GM21723 (cell line): ENCODE data around the gene RHOV.

Experiments
- ATAC-seq: cut with Tn5 transposase; IDR thresholded peaks from one replicate; pipeline ENCODE4 v1.9.1; 2021; ENCODE audit warnings: mild to moderate bottlenecking, moderate library complexity; ENCODE audit not compliant: unreplicated experiment

The RHOV gene

DNA sequence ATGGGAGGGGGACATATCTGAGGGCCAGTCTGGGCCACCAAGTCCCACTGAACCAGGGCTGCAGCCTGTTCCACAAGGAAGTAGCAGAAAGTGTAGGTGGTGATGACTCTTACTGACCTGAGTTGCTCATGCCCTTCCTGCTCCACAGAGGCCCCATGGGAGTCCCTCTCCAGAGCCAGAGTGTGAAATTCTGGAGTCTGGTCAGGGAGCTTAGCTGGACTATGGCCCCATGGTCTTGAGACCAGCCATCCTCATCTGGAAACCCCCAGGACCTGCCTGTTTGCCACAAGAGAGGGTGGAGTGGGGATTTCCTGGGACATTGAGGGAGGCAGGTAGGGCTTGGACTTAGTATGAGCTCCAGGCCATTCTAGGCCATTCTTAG, 27.2 kb downstream of the RHOV start:
- ATAC-seq, result no peak

DNA sequence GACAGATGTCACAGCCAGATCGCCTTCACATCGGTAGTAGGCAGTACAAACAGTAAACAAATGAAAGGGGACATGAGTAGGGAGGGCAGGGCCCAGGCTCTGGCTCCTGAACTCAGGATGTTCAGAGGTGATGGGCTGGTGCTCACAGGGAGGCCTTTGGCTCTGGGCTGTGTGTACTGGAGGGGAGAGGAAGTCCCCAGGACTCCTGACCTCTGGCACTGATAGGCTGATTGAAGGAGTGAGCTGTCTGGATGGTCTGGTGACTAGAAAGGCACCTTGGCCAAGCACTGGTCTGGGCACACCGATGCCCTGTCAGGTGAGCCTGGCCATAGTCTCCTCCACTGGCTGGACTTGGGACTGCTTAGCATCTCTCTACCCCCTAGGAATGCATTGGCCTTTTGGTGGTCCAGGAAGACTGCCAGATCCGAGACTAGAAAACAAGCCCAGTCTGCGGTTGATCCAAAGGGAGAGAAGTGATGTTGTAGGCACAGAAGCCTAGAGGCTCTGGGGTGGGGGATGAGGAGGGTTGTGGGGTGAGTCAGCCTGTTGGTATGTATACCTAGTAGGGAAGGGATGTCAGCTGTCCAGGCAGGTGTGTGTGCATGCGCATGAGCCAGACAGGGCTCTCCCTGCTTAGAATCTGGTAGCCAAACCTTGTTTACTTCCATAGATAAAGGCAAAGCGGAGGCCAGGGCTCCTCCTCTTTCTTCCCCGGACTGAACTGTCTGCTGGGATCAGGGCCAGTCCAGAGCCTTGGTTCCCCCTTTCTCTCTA, 28.3 kb downstream of the RHOV start:
- no peak for ATAC-seq

DNA sequence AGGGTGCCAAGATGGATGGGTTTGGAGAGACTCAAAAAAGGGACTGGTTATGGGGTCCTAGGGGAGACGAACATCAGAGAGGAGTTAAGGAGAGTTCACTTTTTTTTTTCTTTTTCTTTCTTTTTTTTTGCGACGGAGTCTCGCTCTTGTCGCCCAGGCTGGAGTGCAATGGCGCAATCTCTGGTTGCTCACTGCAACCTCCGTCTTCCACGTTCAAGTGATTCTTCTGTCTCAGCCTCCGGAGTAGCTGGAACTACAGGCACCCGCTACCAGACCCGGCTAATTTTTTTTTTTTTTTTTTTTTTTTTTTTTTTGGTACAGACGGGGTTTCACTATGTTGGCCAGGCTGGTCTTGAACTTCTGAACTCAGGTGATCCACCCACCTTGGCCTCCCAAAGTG, 29.0 kb downstream of the RHOV start:
- ATAC-seq, result no peak

DNA sequence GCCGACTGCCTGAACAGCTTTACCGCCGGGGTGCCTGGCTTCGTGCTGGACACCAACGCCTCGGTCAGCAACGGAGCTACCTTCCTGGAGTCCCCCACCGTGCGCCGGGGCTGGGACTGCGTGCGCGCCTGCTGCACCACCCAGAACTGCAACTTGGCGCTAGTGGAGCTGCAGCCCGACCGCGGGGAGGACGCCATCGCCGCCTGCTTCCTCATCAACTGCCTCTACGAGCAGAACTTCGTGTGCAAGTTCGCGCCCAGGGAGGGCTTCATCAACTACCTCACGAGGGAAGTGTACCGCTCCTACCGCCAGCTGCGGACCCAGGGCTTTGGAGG, 29.4 kb downstream of the RHOV start:
- ATAC-seq, result no peak

DNA sequence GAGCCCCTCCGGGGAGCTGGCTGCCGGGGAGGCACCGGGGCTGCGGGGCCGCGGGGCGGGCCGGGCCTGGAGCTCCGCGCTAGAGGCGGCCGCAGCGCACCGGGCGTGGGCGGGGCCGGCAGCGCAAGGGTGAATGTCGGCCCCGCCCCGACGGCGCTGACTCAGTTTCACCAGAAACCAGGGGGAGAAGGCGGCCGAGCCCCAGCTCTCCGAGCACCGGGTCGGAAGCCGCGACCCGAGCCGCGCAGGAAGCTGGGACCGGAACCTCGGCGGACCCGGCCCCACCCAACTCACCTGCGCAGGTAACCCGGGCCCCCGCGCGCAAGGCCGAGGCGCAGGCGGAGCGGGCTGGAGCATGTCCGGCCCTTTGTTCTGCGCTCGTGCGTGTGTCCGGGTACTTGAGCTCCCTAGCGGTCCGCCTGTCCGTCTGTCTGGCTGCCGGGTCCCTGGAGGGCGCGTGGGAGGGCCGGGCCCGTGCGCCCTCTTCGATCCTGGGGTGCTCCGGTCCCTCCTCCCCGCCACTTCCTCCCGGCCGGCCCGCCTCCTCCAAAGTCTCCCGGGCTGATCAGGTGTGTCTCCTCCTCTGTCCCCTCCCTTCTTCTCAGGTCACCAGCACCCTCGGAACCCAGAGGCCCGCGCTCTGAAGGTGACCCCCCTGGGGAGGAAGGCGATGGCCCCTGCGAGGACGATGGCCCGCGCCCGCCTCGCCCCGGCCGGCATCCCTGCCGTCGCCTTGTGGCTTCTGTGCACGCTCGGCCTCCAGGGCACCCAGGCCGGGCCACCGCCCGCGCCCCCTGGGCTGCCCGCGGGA, 29.9 kb downstream of the RHOV start, which contains the start of gene SPINT1:
TSS of gene SPINT1 (plus strand) at position 164 of the 811 bp plus-strand sequence. CDS start at position 671, 507 bp downstream.
- ATAC-seq, result no peak

DNA sequence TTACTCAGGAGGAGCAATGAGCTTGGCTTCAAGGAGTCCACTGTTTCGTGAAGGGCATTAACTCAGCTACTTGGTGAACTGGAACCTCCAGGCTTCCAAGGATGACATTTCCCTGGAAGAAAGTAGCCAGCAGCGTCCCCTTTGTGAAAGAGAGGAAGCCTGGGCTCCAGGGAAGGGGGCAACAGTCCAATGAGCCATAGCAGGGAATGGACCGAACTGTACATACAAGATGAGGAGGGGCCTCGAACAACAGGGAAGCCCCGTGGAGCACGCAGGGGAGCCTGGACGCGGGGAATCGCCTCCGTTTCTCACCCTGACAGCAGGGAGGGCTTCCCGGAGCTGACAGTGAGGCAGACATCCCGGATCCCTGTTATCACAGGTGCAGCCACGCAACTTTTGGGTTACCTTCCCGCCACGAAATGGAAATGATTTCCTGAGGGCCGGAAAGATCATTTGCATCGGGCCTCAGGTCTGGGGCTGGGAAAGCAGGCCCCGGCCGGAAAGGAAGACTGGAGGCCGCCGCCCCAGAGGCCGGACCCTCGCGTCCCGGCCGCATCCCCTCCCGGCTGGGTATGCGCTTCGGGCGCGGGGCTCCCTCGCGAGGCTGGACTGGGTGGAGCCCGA, 30.7 kb downstream of the RHOV start:
- ATAC-seq, result no peak

DNA sequence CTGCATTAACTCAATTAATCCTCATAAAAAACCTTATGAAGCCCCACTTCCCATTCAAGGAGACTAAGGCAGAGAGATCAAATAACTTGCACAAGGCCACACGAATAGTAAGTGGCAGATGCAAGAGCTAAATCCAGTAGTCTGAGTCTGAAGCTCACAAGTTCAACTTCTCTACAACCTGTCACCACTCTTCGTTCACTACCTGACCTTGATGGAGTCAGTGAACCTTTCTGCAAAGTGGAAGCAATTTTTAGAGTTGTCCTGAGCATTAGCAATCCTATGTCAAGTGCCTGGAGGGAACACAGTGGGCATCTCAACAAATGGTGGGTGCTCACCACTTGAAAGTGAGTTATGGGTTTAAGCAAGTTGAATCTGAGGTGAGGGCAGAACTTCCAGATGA, 32.3 kb downstream of the RHOV start:
- no peak for ATAC-seq

DNA sequence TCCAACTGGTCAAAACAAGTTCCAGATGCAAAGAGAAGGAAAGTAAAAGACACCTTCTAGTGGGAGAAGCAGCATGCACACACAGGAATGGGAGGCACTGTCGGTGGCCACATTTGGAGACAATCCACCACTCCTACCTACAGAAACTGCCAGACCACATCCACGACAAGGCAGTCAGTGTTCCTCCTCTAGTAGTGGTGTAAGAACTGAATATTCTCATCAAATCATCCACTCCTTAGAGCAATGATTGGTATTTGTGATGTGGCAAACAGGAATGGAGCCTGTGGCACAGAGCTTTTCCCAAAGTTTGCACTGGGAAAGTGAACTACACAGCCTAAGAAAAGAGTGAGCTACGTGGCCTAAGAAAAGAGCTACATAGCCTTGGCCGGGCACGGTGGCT, 35.3 kb downstream of the RHOV start:
- no peak for ATAC-seq

DNA sequence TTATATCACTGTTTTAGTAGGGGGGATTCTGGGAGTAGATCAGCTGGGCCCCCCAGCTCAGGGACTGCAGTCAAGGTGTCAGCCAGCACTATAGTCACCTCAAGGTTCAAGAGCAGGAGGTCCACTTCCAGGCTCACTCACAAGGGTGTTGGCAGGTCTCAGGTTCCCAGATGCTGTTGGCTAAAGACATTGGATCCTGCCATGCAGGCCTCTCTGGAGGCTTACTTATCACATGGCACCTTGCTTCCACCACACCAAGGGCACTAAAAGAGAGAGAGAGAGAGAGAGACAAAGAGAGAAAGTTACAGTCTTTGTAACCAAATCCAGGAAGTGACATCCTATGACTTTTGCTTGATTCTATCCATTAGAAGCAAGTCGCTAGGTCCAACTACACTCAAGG, 38.0 kb downstream of the RHOV start:
- no peak for ATAC-seq

DNA sequence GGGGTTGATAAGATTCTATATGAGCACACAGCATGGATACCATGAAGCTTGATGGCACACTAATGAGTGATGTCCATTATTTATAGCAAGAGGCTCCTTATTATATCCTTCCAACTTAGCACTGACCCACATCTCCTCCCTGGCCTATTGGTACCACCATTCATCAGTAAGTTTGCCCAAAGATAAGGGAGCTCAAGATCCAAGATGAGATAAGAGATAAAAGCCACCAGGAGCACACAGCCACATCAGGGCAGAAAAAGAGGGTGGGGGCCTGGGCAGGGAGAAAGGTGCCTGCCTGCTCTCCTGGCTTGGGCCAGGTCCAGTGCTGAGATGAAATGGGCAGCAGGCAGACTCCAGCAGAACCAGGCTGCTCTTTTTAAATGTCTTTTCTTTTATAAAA, 41.1 kb downstream of the RHOV start:
- ATAC-seq, result no peak

DNA sequence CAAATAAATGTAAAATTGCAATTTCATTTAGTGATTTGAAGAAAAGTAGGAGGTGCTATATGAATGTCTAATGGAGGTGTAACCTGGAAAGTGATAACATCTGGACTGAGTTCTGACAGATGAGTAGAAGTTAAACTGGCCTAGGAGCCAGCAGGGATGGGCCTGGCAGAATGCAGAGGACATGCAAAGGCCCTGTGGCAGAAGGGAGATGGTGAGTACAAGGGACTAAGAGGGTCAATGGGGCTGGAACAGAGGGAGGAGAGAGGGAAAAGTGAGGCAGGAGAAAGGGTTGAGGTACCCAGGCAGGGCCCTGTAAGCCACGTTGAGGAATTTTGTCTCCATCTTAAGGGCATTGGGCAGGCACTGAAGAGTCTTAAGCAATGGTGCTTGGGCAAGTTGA, 42.2 kb downstream of the RHOV start:
- ATAC-seq, result no peak

DNA sequence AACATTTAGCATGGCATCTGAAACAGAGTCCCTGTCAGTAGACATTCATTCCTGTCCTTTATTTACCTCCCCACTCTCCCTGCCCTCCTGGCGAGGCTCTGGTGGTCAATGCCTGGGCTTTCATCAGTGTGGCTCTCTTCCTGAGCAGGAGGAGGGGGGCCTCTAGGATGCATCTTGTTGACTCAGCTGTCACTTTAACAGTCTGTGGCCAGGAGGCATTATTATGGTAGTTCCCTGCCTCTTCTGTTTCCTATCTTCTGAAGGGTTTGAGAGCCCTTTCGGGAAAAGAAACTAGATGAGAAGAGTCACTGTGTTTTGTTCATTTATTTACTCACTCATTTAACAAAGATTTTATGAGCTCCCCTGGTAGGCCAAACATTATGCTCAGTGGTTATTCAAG, 43.1 kb downstream of the RHOV start:
- no peak for ATAC-seq

DNA sequence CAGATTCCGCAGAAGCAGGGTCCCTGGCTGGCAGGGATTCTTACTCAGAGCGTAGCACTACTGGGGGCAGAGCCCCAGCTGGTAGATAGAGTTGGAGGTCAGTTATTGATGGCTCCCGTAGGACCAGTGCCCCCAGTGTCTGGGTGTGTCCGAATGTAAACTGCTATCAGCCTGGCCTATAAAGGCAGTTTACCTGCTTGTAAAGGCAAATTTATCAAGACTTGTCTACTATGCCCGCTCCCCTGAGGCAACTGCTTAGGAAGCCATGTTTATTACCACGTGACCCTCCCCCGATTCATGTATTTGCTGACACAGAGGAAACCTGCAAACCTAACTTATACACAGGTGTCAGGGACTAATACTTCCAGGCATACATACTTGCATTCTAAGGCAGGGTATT, 44.9 kb downstream of the RHOV start:
- no peak for ATAC-seq

DNA sequence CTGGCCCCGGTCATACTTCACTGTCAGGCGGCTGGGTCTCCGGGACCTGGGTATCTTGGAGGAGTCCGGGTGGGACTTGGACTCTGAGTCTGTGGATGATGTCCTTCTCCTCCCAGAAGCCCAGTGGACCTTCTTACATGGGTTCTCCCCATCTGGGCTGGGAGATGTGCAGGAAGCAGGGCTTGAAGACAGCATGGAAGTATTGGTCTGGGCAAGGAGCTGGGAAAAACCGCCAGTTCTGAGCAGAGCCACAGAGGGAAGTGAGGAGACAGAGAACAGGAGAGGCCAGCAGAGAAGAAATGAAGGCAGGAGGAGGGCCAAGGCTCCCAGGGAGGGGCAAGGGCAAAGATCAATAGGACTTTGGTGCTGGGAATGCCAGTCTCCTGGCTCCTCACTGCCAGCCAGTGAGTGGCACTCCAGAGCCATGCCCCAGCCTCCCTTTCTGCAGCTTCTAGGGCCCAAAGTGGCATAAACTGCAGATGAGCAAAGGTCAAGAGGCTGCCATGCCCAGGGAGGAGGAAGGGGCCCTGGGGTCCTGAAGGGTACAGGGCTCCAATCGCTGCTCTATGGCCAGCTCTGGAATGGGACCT, 45.5 kb downstream of the RHOV start, which contains the start of gene PPP1R14D:
TSS of gene PPP1R14D (minus strand) at position 262 of the 590 bp plus-strand sequence. CDS start at position 195, 67 bp downstream.
- no peak for ATAC-seq

DNA sequence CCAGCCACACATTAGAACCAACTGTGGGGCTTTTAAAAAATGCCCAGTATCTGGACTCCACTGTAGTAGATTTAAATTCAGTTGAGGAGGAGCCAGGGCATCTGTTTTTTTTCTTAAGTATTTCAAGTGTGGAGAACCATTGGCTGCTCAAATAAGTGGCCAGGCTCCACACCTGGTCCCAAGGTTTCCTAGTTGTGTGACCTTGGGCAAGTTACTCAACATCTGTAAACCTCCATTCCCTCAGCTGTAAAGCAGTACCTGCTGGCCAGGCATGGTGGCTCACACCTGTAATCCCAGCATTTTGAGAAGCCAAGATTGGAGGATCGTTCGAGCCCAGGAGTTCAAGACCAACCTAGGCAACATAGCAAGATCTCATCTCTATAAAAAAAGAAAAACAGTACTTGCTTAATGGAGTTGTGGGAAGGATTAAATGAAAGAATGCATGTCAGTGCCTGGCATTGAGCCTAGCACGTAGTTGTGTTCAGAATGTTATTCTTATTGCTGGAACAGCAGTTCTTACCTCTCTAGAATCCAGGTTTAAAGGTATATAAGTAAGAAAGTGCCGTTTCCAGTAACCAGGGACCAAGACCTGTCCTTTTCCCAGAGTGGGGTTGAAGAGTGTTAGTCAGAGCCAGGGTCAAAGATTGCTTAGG, 47.5 kb downstream of the RHOV start:
- no peak for ATAC-seq

DNA sequence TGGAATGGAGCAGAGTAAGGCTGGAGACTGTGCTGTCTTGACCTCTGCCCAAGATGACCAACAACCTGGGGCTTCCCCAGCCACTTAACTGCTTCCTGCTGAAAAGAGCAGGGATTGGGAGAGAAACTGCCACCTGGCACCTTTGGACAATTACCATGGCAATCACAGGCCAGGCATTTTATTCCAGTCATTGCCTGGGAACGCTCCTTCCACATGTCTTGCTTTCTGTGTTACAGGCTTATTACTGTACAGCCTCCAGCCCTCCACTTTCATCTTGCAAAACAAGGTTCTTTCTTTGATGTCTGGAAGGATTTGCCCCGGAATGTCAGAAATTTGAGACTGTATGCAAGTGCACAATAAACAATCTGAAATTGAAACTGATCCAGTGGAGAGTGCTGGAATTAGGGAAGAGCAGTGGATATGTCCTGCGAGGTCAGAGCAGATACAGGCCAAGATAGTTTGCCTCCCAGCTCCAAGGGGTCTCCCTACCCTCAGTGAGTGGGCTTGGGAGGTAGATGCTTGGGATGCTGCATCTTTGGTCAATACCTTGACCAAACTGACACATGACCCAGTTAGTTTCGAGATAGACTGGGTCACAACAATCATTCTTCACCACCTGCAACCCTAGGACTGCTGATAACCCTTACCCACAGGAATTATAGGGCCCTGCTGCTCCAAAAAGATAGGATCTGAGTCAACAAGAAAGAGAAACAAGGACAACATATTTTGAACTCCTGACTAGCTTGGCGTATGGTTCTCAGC, 48.2 kb downstream of the RHOV start:
- no peak for ATAC-seq

DNA sequence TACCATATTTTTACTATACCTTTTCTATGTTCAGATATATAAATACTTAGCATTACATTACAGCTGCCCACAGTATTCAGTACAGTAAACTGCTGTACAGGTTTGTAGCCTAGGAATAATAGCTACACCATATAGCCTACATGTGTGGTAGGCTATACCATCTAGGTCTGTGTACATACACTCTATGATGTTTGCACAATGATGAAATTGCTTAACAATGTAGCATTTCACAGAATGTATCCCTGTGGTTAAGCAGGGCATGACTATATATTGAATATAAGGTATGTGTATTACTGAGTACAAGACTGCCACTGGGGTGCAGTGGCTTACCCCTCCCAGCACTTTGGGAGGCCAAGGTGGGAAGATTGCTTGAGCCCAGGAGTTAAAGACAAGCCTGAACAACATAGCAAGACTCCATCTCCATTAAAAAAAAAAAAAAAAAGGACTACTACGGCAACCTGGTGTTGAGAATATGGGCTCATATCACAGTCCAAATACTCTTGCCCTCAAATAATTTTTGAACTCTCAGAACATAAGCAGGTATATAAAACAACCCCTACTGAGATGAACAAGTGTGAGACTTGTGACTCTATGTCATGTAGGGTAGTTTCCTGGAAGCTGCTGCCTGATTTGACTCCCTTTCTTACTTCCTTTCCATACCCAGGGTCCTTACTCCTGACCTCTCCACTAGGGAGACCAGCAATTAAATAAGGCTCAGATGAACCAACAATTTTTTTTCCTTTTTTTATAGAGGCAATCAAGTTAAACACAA, 50.3 kb downstream of the RHOV start:
- ATAC-seq, result no peak
